ENCODE data around the gene PRX.
A peak's percentile ranks its signal among the peaks of the same experiment; 100 is the strongest.
"Not testable (repeated sequence)": the region's sequence is repeated elsewhere in the genome, so short reads cannot be mapped to it uniquely, and the experiment has no call there.

PRX gene

GRCh38 chr19:40389404-40390083 is 23.6 kb downstream of the PRX start:
- no peak for DNase-seq (ENCODE audit: low read depth)

- no peak for DNase-seq (ENCODE audit: low read depth)
Observed at GRCh38 chr19:40388481-40388880, 24.7 kb downstream of the PRX start.

- DNase-seq (ENCODE audit: low read depth), result no peak
Observed at GRCh38 chr19:40387155-40387554, 26.0 kb downstream of the PRX start.

- no peak for DNase-seq (ENCODE audit: low read depth)
Observed at GRCh38 chr19:40383668-40384248, 29.4 kb downstream of the PRX start.

- DNase-seq (ENCODE audit: low read depth), result no peak
Observed at GRCh38 chr19:40381321-40381720, 31.9 kb downstream of the PRX start.

GRCh38 chr19:40380199-40381037 is 32.8 kb downstream of the PRX start:
- DNase-seq (ENCODE audit: low read depth), result no peak

- DNase-seq (ENCODE audit: low read depth), result no peak
Observed at GRCh38 chr19:40379446-40380198, 33.6 kb downstream of the PRX start.

GRCh38 chr19:40378509-40378908 is 34.7 kb downstream of the PRX start:
- DNase-seq (ENCODE audit: low read depth), result no peak

GRCh38 chr19:40377876-40378385 is 35.2 kb downstream of the PRX start:
- DNase-seq (ENCODE audit: low read depth), result no peak

GRCh38 chr19:40376286-40376862 is 36.8 kb downstream of the PRX start:
- DNase-seq (ENCODE audit: low read depth), result no peak

- no peak for DNase-seq (ENCODE audit: low read depth)
Observed at GRCh38 chr19:40374084-40374483, 39.1 kb downstream of the PRX start.

- no peak for DNase-seq (ENCODE audit: low read depth)
Observed at GRCh38 chr19:40371802-40372122, 41.4 kb downstream of the PRX start.

GRCh38 chr19:40370997-40371801 is 42.0 kb downstream of the PRX start:
- no peak for DNase-seq (ENCODE audit: low read depth)

- DNase-seq (ENCODE audit: low read depth), result not testable (repeated sequence)
Observed at GRCh38 chr19:40370253-40370652, 42.9 kb downstream of the PRX start.

GRCh38 chr19:40369797-40370196 is 43.4 kb downstream of the PRX start:
- DNase-seq (ENCODE audit: low read depth), result no peak

- DNase-seq (ENCODE audit: low read depth), result no peak
Observed at GRCh38 chr19:40367577-40368434, 45.4 kb downstream of the PRX start.

GRCh38 chr19:40366697-40367561 is 46.2 kb downstream of the PRX start:
- no peak for DNase-seq (ENCODE audit: low read depth)

GRCh38 chr19:40365613-40366401 is 47.4 kb downstream of the PRX start:
- DNase-seq (ENCODE audit: low read depth), result peak; percentile 24
